Natural killer cell treated with Interleukin-12 subunit alpha and Interleukin-12 subunit beta and Interleukin-15 and Interleukin-18, amount 100 ng/mL, for 72 hours (primary cell): ENCODE results near the gene FCSK. TPM values are rescaled to one million over a fixed set of nuclear protein-coding genes. Genes with fewer than 3 reads are reported as not detected.

Source experiments
- ATAC-seq, 2 donors: fragments of 150-1000 bp; cut with Tn5 transposase in 1 of 2; sonication (Bioruptor Pico), chemical (Tn5 transposase) in 1 of 2; 2 replicates each; pipeline ENCODE4 v1.10.0; 2021
- DNase-seq: peaks from one replicate; pipeline ENCODE4 v3.0.0; 2022; ENCODE audit warnings: low spot score
- H3K27ac Mint-ChIP-seq, 2 donors: 1 replicate in 1 of 2; 2 replicates in 1 of 2; pipeline ENCODE4 v1.8.0; 2022; ENCODE audit warnings: mixed read lengths in 2 of 2, mild to moderate bottlenecking in 1 of 2, moderate library complexity in 1 of 2
- H3K27me3 Mint-ChIP-seq, 2 donors: 1 replicate in 1 of 2; 2 replicates in 1 of 2; pipeline ENCODE4 v1.8.0; 2022; ENCODE audit warnings: mixed read lengths in 2 of 2
- H3K36me3 Mint-ChIP-seq: one replicate; pipeline ENCODE4 v1.8.0; 2022; ENCODE audit warnings: mixed read lengths
- H3K4me1 Mint-ChIP-seq, 2 donors: 1 replicate in 1 of 2; 2 replicates in 1 of 2; pipeline ENCODE4 v1.8.0; 2022; ENCODE audit warnings: low read depth in 2 of 2, mixed read lengths in 2 of 2, mild to moderate bottlenecking in 1 of 2
- H3K4me3 Mint-ChIP-seq: one replicate; pipeline ENCODE4 v1.8.0; 2022; ENCODE audit warnings: mixed read lengths
- H3K9me3 Mint-ChIP-seq: 2 replicates; pipeline ENCODE4 v1.8.0; 2022; ENCODE audit warnings: mixed read lengths
- total RNA-seq, 2 donors: library from RNA; stranded (reverse); gene quantifications; one replicate each; pipeline ENCODE4 v1.2.3, GENCODE V29; 2022

The FCSK gene
- total RNA-seq, 2 donors from 2014 or later: 19.4 to 35.2 TPM

- Mint-ChIP-seq H3K36me3 (peaks cover 4% of the 10 kb centered on the region), H3K9me3 (no peaks in the 10 kb centered on the region), H3K27ac (peak overlapping the region in 1 of 2 donors; percentile 26), H3K27me3 (no peaks in the 10 kb centered on the region), H3K4me3 (no peak overlapping the region), H3K4me1 (no peaks in the 10 kb centered on the region)
- DNase-seq (no peak), ATAC-seq (no peak)
Measured at GRCh38 chr16:70493802-70494201, 39.4 kb downstream of the FCSK start.

DNA sequence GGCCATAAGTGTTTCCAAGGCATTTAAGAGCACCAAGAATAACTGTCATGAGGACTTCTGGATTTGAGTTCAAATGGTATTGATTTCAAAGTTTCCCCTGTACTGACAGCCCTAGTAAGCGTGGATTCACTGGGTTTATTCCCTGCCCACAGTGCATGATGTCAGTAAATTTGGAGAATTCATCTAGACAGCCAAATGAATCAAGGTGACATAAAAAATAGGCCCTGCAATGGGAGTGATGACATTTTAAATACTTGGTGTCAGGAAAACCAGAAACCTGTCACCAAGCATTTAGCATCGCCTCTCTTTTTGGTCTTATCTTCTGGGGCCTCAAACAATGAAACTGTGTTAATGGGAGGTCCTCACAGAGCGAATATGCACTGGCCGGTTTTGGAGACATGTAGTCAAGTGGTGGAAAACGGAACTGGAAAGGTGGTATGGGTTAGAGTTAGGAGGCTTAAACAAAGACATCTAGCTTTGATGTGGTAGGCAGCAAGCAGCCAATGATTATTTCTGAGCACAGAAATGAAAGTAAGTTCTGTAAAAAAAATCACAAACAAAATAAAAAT is 39.9 kb downstream of the FCSK start:
- ATAC-seq (no peak), DNase-seq (no peak)
- peaks cover 4% of the 10 kb centered on the region for H3K36me3 Mint-ChIP-seq
- H3K9me3 Mint-ChIP-seq: no peaks in the 10 kb centered on the region
- H3K4me1 Mint-ChIP-seq: no peaks in the 10 kb centered on the region
- no peak overlapping the region for H3K27ac Mint-ChIP-seq
- no peak overlapping the region for H3K4me3 Mint-ChIP-seq
- H3K27me3 Mint-ChIP-seq: no peaks in the 10 kb centered on the region

- H3K27ac Mint-ChIP-seq: no peak overlapping the region
- no peaks in the 10 kb centered on the region for H3K9me3 Mint-ChIP-seq
- no peak for ATAC-seq
- H3K36me3 Mint-ChIP-seq: peaks cover 4% of the 10 kb centered on the region
- no peak overlapping the region for H3K4me3 Mint-ChIP-seq
- no peaks in the 10 kb centered on the region for H3K4me1 Mint-ChIP-seq
- no peaks in the 10 kb centered on the region for H3K27me3 Mint-ChIP-seq
- no peak for DNase-seq
Measured at GRCh38 chr16:70494777-70495176, 40.4 kb downstream of the FCSK start.

- no peak overlapping the region for H3K4me3 Mint-ChIP-seq
- H3K27ac Mint-ChIP-seq: no peak overlapping the region
- no peaks in the 10 kb centered on the region for H3K9me3 Mint-ChIP-seq
- no peaks in the 10 kb centered on the region for H3K27me3 Mint-ChIP-seq
- ATAC-seq (peak in 1 of 2 donors; percentile 36), DNase-seq (no peak)
- H3K4me1 Mint-ChIP-seq: no peaks in the 10 kb centered on the region
- H3K36me3 Mint-ChIP-seq: peaks cover 4% of the 10 kb centered on the region
Measured at GRCh38 chr16:70495425-70496182, 41.2 kb downstream of the FCSK start.

- H3K27me3 Mint-ChIP-seq: no peaks in the 10 kb centered on the region
- no peaks in the 10 kb centered on the region for H3K9me3 Mint-ChIP-seq
- DNase-seq (no peak), ATAC-seq (peak in 1 of 2 donors; percentile 52)
- H3K4me3 Mint-ChIP-seq: no peak overlapping the region
- peaks cover 4% of the 10 kb centered on the region for H3K36me3 Mint-ChIP-seq
- H3K4me1 Mint-ChIP-seq: no peaks in the 10 kb centered on the region
- H3K27ac Mint-ChIP-seq: no peak overlapping the region
Measured at GRCh38 chr16:70496513-70496912, 42.1 kb downstream of the FCSK start.

GRCh38 chr16:70508752-70509151 is 54.4 kb downstream of the FCSK start:
- DNase-seq: no peak
- peaks cover 11% of the 10 kb centered on the region for H3K36me3 Mint-ChIP-seq
- no peak overlapping the region for H3K4me3 Mint-ChIP-seq
- no peak for ATAC-seq
- H3K9me3 Mint-ChIP-seq: no peaks in the 10 kb centered on the region
- H3K4me1 Mint-ChIP-seq: peaks cover 3 to 8% of the 10 kb centered on the region in 2 donors
- peak overlapping the region; percentile 9 to 74 for H3K27ac Mint-ChIP-seq
- H3K27me3 Mint-ChIP-seq: no peaks in the 10 kb centered on the region

DNA sequence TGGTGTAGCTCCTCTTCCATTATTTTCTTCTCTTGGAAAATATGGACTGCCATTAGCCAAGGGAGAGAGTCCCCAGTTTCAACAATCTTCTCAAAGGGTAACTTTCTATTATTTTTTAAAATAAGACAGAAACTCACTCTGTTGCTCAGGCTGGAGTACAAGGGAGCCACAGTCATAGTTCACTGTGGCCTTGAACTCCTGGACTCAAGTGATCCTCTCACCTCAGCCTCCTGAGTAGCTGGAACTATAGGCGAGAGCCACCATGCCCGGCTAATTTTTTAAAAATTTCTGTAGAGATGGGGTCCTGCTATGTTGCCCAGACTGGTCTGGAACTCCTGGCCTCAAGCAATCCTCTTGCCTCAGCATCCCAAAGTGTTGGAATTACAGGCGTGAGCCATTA is 55.8 kb downstream of the FCSK start:
- Mint-ChIP-seq H3K9me3 (no peaks in the 10 kb centered on the region), H3K27me3 (no peaks in the 10 kb centered on the region), H3K4me1 (peaks cover 3 to 8% of the 10 kb centered on the region in 2 donors), H3K36me3 (peaks cover 11% of the 10 kb centered on the region), H3K27ac (no peak overlapping the region), H3K4me3 (no peak overlapping the region)
- DNase-seq: no peak
- no peak for ATAC-seq

- DNase-seq (no peak), ATAC-seq (no peak)
- H3K4me3 Mint-ChIP-seq: no peak overlapping the region
- no peaks in the 10 kb centered on the region for H3K27me3 Mint-ChIP-seq
- H3K36me3 Mint-ChIP-seq: peaks cover 11% of the 10 kb centered on the region
- peaks cover 3 to 8% of the 10 kb centered on the region in 2 donors for H3K4me1 Mint-ChIP-seq
- H3K27ac Mint-ChIP-seq: no peak overlapping the region
- no peaks in the 10 kb centered on the region for H3K9me3 Mint-ChIP-seq
Measured at GRCh38 chr16:70511833-70512232, 57.4 kb downstream of the FCSK start.

GRCh38 chr16:70512456-70512855 is 58.1 kb downstream of the FCSK start:
- Mint-ChIP-seq H3K27ac (no peak overlapping the region), H3K4me1 (peaks cover 3 to 8% of the 10 kb centered on the region in 2 donors), H3K36me3 (peaks cover 11% of the 10 kb centered on the region), H3K9me3 (no peaks in the 10 kb centered on the region), H3K27me3 (no peaks in the 10 kb centered on the region), H3K4me3 (no peak overlapping the region)
- DNase-seq: no peak
- no peak for ATAC-seq

DNA sequence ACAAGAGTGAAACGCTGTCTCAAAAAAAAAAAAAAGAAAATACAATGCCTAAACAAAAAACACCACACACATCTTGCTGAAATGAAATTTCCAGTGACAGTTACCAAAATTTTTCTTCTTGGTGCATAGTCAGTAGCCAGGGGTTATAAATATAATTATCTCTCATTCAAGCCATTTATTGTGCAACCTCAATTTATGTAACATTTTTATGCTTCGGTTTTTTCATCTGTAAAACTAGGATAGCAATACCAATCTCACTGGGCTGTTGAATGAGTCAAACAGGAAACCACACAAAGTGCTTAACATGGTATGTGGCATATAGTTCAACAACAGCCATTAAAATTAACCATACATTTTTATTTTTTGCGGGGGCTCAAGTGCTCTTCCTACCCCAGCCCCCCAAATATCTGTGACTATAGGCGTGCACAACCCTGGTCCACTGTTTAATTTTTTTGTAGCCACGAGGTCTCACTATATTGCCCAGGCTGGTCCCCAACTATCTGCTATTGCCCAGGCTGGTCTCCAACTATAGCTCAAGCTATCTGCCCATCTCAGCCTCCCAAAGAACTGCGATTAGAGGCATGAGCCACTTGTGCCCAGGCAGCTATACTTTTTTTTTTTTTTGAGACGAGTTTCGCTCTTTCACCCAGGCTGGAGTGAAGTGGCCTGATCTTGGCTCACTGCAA is 66.4 kb downstream of the FCSK start:
- Mint-ChIP-seq H3K4me1 (peaks cover 34 to 38% of the 10 kb centered on the region in 2 donors), H3K4me3 (peak overlapping the region; percentile 73), H3K27ac (peak overlapping the region; percentile 99 to 100), H3K9me3 (no peaks in the 10 kb centered on the region), H3K36me3 (peaks cover 17% of the 10 kb centered on the region), H3K27me3 (no peaks in the 10 kb centered on the region)
- ATAC-seq (peak; percentile 75 to 76), DNase-seq (peak; percentile 67)

GRCh38 chr16:70522216-70523075 is 68.1 kb downstream of the FCSK start:
- Mint-ChIP-seq H3K27ac (peak overlapping the region; percentile 99 to 100), H3K27me3 (no peaks in the 10 kb centered on the region), H3K9me3 (no peaks in the 10 kb centered on the region), H3K36me3 (peaks cover 30% of the 10 kb centered on the region), H3K4me3 (peak overlapping the region; percentile 99), H3K4me1 (peaks cover 46 to 51% of the 10 kb centered on the region in 2 donors)
- no peak for DNase-seq
- ATAC-seq: no peak

DNA sequence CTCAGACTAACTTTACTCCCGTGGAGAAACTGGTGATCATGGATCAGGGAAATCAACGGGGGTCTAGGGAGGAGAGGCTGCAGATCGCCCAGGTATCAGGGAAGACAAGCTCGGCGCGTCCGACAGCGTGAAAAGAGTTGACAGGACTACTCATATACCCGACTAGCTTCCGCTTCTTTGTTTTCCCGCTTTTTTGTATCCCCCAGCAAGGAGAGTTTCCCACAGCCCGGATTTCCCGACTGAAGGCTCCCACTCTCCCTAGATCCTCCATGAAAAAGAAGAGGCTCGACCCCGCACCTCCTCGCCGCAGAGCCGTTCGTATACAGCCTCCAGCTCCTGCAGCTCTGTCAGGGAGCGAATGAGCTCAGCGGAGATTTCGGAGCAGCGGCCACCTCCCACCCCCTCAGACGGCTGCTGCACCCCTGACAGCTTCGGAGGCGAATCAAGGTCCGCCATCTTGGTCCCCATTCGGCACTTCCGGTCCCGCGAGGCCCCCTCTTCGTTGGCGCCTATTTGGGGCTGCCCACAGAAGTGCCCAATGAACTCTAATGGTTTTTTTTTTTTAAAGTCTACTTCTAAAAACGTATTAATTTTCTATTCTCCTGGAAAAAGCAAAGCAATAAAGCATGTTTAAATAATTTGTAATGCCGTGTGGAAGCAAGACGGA is 68.8 kb downstream of the FCSK start, which contains the start of gene COG4:
Gene COG4, minus strand, starts transcription at position 479 of the 667 bp plus-strand sequence. Its CDS starts 11 bp downstream, at position 468.
- peaks cover 48 to 54% of the 10 kb centered on the region in 2 donors for H3K4me1 Mint-ChIP-seq
- peak within 1 kb of the TSS; percentile 99 for H3K4me3 Mint-ChIP-seq
- H3K36me3 Mint-ChIP-seq: peaks cover 33% of the 10 kb centered on the region
- no peaks in the 10 kb centered on the region for H3K9me3 Mint-ChIP-seq
- peak within 1 kb of the TSS; percentile 99 to 100 for H3K27ac Mint-ChIP-seq
- DNase-seq (peak; percentile 93), ATAC-seq (peak; percentile 86 to 93)
- no peaks in the 10 kb centered on the region for H3K27me3 Mint-ChIP-seq
